GF-D8 (cell line): Measurements from ENCODE around the gene PDE10A.

Source experiments
- DNase-seq: peaks from one replicate; lab custom pipeline; 2025; lab: John Stamatoyannopoulos, UW

Gene PDE10A

DNA sequence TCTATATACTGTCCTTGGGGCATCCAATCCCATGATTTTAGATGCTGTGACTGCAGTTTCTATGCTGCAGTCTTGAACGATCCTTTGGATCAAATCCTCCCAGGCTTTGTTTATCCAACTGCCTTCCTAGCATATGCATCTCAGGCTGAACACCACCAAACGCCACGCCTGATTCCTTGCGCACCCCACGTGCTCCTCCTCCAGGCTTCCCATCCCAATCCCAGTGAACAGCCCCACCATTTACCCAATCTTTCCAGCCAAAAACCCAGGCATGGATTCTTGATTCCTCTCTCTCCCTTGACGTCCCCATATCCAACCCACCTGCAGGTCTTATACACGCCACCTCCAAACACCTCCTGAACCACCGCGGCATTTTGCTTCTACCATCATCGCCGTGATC, 7.8 kb downstream of the PDE10A start:
- DNase-seq = no peak

GRCh38 chr6:165654144-165654543, 8.9 kb downstream of the PDE10A start:
- DNase-seq = no peak

DNA sequence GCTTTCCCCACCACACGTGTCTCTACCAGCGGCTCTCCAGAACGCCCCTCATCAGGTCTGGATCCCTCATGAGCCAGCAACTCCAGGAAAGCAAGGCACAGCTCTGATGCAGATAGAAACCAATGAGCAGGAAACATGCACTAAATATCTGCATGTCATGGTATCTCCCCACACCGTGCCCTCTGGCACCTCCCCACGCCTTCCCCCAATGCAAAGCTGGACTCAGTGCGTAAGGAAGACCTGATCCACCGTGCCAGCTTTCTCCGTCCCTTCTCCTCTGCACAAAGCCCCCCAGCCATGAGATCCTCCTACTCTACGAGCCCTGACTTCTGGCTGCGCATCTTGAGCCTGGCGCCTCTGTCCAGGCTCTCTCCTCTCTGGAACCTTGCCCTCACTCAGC, 9.4 kb downstream of the PDE10A start:
- DNase-seq = no peak

DNA sequence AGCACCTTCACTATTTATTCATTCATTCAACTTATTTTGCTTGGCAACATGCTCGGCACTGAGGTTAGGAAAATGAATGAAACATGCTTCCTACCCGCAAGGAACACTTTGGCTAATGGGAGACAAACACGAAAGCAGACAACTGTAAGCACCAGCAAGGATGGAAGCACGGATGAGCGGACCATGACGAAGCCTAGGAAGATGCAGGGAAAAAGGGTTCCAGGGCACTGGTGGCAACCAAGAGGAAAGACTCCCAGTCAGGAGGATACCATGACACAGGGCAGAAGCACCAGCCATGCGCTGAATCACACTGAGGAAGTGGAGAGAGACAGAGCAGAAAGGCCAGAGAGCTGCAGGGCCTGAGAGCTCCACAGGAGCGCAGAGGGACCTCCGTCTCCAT, 9.8 kb downstream of the PDE10A start:
- no peak for DNase-seq

- no peak for DNase-seq
These were observed 10.3 kb downstream of the PDE10A start for GRCh38 chr6:165652766-165653165.

- DNase-seq = no peak
These were observed 13.6 kb downstream of the PDE10A start for GRCh38 chr6:165649166-165650137.

DNA sequence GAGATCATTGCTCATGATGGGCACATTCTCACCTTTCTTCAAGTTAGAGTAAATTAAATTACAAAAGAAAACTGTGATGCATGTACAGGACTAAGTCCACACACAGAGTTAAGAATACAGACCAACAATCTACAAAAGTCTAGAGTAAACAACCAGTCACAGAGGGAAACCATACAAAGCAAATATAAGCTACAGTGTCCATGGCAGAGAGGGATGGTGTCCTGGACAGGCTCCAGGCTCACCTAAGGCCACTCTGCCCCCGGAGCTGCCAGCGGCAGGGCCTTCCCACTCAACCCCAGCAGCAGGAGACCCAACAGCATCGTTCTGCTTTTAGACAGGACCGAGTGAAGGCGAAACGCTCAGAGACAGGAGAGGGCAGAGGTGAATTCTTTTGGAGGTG, 16.0 kb downstream of the PDE10A start:
- DNase-seq = no peak

GRCh38 chr6:165645919-165646318, 17.1 kb downstream of the PDE10A start:
- no peak for DNase-seq

DNA sequence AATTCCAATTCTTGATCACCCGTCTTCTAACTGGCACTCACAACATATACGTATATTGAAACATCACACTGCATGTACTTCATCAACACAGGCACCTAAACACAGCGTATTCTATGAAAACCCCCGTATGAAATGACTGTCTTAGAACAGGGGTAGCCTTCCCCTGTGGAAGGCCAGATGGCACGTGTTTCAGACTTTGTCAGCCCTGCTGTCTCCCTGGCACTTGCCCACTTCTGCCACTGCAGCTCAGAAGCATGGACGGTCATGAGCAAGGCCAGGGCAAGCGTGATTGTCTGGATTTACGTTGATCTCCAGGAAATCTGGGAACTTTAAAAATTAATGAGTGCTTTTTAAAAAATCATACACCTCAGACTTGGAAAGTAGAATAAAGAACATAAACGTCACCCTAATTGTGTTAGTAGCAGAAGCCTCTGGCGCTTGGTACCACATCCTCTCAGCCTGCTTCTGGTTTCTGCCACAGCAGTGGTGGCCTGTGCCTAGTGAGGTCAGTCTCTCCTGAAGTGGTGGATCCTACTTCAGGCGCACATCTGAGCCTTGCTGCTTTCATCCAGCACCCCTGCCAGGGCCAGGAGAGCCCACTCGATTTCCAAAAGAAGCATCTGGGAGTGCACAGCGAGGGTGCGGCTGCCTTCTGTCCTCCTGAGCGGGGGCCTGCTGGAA, 18.3 kb downstream of the PDE10A start:
- DNase-seq = no peak

DNA sequence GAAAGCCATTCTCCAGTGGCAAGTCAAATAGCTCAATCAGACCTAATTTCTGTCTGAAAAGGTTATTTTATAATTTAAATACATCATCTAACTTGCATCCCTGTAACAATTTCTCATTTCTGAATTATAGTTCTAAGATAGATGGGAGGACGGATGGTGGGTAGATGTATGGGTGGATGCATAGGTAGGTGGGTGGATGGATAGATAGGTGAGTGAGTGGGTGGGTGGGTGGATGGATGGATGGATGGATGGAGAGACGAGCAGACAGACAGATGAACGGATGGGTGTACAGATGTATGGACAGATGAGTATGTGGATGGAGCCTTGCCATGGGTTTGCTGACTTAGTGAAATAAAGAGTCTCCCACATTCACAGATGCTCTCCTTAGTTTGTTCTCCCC, 20.0 kb downstream of the PDE10A start:
- DNase-seq = no peak

DNA sequence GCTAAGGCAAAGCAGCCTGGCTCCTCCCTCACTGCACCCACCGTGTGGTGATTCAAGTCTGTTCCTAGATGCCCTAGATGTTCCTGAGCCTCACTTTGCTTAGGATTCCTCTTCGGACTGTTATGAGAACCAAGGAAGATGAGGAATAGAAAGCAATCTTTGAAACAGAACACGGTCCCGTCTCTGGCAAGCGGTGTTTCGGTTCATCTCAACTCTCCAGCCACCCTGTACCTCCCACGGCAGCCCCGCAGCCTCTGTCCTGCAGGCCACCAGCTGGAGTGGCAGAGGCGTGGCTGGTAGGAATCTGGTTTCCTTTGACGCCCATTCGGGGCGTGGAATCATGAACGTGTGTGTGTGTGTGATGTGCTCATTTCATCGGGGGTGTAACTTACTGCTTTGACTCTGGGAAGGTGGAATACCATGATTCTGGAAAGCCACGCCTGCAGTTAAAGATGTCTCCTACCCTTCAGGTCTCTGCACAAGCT, 21.3 kb downstream of the PDE10A start:
- no peak for DNase-seq

DNA sequence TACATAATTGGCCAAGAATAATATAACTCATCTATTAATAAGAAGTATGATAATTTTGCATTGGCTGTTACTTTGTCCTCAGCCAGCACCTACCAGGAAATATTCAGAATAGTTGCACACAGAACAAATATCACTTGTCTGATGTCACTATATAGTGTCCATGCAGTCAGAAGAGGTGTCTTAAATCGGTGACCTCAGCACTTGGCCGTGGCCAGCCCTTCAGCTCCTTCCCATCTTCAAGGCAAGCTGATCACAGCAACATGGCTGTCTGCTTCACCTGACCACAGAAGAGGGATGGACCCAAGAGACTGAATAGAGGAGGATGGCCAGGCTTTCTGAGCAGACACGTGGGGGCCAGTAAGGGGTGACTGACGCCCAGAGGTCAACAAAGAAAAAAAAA, 22.2 kb downstream of the PDE10A start:
- no peak for DNase-seq

GRCh38 chr6:165638530-165638929, 24.5 kb downstream of the PDE10A start:
- no peak for DNase-seq

DNA sequence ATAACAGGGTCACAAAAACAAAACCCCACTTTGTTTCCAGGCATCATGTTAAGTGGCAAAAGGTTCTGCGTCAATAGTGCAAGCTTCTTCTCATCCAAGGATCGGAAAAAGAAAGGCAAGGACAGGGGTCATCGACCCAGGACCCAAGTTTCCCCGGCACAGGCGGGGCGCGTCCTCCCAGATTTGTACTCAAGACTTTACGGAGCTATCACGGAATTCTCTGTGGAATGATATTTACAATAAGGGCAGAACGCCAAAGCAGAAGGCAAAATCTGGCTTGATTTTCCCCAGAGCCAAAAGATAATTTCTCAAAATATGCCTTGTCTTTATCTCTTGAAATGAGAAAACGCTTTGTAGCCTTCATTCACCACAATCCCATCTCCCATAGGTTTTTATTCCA, 25.5 kb downstream of the PDE10A start:
- DNase-seq = no peak

DNA sequence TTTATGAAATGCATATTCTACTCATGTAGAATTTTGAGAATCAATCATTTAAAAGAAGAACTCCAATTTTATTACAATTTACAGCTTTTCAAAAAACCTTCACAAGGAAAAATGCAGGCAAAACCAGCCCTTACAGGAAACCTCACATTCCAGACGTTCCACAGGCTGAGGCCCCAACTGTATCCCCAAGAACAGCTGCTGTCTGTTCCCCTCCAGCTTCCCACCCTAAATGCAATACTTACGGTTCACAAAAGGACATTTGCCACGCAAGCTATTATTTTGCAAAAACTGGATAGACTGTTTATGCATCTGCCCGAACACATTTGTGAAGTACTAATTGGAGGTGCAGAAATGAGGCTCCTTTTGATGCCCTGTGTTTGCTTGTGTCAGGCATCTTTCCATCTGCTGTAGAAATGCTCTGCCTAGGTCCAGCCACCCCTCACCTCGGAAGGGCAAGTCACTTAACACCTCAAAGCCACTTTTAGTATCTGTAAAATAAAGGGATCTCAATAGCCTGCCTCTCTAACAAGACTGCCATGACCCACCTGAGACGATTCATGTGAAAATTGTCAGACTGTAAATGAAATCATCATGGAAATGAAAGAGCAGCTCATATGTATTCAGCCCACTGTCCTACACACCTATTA, 26.5 kb downstream of the PDE10A start:
- DNase-seq = no peak

- DNase-seq = no peak
These were observed 27.1 kb downstream of the PDE10A start for GRCh38 chr6:165635965-165636364.

DNA sequence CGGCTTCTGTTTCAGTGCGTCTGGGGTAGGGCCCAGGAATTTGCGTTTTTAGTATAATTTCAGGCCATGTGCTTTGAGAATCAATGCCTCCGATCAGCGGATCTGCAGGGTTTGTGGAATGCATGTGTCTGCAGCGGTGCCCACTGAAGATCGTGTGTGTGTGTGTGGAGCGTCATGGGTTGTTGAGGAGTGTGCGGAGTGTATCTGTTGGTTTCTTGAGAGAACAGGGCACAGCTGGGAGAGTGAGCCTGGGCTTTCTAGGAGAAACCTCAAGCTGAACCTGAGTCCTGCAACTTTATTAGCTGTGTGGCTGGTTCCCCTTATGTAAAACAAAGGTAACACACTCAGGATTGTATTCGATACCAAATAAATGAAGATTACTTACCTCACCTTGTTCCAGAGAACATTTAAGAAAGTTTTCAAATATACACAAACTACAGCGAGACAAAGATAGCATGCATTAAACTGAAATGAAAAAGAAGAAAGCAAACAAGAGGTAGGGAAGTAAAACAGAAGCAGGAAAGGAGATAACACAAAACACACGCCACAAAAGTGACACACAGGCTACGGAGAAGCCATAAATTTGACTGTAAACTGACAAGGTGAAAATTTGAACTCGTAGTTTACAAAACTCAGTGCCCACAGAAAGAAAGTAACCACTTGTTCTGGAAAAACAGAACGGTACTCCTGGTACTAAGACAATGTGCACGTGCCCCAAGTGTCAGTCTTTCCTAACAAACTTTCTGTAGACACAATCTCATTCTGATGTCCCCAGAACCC, 28.8 kb downstream of the PDE10A start:
- DNase-seq = no peak

DNA sequence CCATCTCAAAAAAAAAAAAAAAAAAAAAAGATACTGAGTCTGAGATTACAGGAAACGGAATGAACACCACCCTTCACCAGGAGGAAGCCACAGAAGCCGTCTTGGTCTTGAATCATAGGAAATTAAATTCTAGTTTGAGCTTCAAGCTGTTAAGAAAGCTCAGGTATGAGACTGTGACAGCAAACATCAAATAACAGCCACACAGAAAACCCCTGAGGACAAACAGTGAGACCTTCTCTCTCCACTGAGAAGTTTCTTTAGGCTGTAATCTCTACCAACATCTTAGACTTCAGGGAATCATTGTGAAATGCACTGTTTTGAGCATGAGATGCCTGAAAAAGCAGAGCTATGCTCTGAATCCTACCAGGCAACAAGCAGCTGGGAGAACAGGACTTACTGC, 30.8 kb downstream of the PDE10A start:
- no peak for DNase-seq

GRCh38 chr6:165630544-165630953, 32.5 kb downstream of the PDE10A start:
- no peak for DNase-seq

GRCh38 chr6:165628955-165629354, 34.1 kb downstream of the PDE10A start:
- no peak for DNase-seq

DNA sequence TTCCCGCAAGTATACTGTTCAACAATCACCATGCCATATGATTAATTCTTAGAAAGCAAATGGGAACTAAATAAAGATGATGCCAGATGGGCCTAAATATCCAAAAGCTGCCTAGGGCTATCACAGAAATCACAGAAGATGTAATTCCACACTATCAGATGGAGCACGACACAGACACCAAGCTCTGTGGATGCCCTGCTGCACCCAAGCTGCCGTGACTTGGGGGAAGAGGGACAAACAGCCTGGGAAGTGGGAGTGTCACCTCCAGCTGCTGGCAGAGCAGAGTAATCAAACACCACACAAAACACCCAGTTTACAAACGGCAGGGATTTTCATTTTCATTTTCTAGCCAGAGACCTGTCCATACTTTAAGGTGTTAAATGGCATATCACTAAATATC, 35.7 kb downstream of the PDE10A start:
- no peak for DNase-seq

DNA sequence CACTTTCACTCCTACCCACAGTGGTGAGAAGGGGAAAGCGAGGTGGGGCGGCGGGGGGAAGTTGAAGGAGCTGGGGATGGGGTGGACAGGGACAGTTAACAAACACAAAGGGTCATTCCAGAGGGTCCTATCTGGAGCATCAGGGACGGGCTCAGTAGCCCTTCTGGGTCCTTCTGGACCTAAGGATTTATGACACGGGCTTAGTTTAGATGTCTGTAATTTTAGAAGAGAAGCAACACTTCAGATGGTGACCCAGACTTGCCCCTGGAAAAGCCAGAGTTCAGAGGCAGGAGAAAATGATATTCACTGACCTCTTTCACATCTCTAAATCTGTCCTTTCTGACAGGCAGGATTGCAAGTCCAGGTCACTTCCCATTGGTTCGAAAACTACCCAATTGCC, 36.3 kb downstream of the PDE10A start:
- no peak for DNase-seq
